C4-2B (cell line): Measurements from ENCODE around the gene SEC14L3.
A peak's percentile ranks its signal among the peaks of the same experiment; 100 is the strongest.

Source experiments
- ZFX ChIP-seq: fragments of 450-650 bp; IDR thresholded peaks from 2 replicates; pipeline ENCODE4 v1.6.1; 2017
- TF ChIP-seq, protein P1 (sequence below): fragments of 450-650 bp; conservative IDR thresholded peaks from 2 replicates; pipeline ENCODE4 v1.5.1; 2017; ENCODE audit warnings: mild to moderate bottlenecking

DNA sequence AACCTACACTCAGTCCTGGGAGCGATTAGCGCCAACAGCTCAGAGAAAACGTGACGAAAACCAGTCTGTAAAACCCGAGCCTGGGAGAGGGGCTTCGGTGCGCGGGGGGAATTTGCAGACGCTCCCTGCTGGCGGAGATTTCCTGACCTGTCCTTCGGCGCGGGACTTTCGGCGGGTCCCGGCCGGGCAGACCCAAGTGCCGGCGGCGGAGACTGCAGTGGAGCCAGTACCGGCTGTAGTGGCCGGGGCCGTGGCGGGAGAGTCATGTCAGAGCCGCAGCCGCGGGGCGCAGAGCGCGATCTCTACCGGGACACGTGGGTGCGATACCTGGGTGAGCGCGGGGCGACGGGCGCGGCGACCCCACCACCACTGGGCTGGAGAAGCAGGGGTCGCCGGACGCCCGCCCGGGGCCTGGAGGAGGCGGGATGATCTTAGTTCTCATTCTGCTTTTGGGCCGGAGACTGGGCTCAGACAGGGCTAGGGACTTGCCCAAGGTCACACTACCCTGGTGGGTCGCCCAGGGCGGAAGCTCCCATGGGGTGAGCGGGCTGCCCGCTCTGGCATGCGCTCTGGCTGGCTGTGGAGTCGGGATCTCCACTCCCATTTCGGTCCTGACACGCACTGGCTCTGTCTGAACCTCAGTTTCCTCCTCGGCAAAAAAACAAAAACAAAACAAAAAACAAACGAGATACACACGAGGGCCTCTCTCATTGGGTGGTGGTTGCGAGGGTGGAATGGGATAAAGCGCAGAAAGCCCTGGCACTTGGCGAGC is 46.0 kb downstream of the SEC14L3 start, which contains the start of gene MTFP1:
- TF ChIP-seq, protein P1, sequence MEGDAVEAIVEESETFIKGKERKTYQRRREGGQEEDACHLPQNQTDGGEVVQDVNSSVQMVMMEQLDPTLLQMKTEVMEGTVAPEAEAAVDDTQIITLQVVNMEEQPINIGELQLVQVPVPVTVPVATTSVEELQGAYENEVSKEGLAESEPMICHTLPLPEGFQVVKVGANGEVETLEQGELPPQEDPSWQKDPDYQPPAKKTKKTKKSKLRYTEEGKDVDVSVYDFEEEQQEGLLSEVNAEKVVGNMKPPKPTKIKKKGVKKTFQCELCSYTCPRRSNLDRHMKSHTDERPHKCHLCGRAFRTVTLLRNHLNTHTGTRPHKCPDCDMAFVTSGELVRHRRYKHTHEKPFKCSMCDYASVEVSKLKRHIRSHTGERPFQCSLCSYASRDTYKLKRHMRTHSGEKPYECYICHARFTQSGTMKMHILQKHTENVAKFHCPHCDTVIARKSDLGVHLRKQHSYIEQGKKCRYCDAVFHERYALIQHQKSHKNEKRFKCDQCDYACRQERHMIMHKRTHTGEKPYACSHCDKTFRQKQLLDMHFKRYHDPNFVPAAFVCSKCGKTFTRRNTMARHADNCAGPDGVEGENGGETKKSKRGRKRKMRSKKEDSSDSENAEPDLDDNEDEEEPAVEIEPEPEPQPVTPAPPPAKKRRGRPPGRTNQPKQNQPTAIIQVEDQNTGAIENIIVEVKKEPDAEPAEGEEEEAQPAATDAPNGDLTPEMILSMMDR, result no peak
- 0 out of 2 replicates have a peak, but pooled peaks have one; percentile 42 for TF ChIP-seq ZFX
